GM21786 (cell line): Measurements from ENCODE around the gene CAVIN3.
"Not testable (repeated sequence)": the region's sequence is repeated elsewhere in the genome, so short reads cannot be mapped to it uniquely, and the experiment has no call there.

Source experiments
- ATAC-seq: cut with Tn5 transposase; IDR thresholded peaks from one replicate; pipeline ENCODE4 v1.9.1; 2021; ENCODE audit not compliant: unreplicated experiment

The CAVIN3 gene

GRCh38 chr11:6326985-6327384, 6.7 kb upstream of the CAVIN3 start:
- no peak for ATAC-seq

- no peak for ATAC-seq
Measured at GRCh38 chr11:6326303-6326702, 6.0 kb upstream of the CAVIN3 start.

GRCh38 chr11:6323291-6323905, 3.1 kb upstream of the CAVIN3 start:
- no peak for ATAC-seq

GRCh38 chr11:6321961-6322362, 1.7 kb upstream of the CAVIN3 start:
- ATAC-seq: no peak

GRCh38 chr11:6321356-6321755, 1.1 kb upstream of the CAVIN3 start:
- ATAC-seq: no peak

- ATAC-seq: peak; percentile 38
Measured at GRCh38 chr11:6319704-6320410, 444 bp downstream of the CAVIN3 start.

- no peak for ATAC-seq
Measured at GRCh38 chr11:6319001-6319703, 1.1 kb downstream of the CAVIN3 start.

- no peak for ATAC-seq
Measured at GRCh38 chr11:6318204-6318603, 2.1 kb downstream of the CAVIN3 start.

- peak; percentile 60 for ATAC-seq
Measured at GRCh38 chr11:6315811-6316425, 4.4 kb downstream of the CAVIN3 start.

GRCh38 chr11:6312106-6312505, 8.2 kb downstream of the CAVIN3 start:
- no peak for ATAC-seq

- no peak for ATAC-seq
Measured at GRCh38 chr11:6307876-6308275, 12.4 kb downstream of the CAVIN3 start.

GRCh38 chr11:6305297-6305696, 15.0 kb downstream of the CAVIN3 start:
- ATAC-seq: no peak

- no peak for ATAC-seq
Measured at GRCh38 chr11:6303661-6304060, 16.6 kb downstream of the CAVIN3 start.

- ATAC-seq: no peak
Measured at GRCh38 chr11:6301096-6301495, 19.2 kb downstream of the CAVIN3 start.

GRCh38 chr11:6300325-6300724, 20.0 kb downstream of the CAVIN3 start:
- ATAC-seq: no peak

- ATAC-seq: peak; percentile 82
Measured at GRCh38 chr11:6298605-6299004, 21.7 kb downstream of the CAVIN3 start.

GRCh38 chr11:6297831-6298230, 22.5 kb downstream of the CAVIN3 start:
- no peak for ATAC-seq

- no peak for ATAC-seq
Measured at GRCh38 chr11:6285019-6285418, 35.3 kb downstream of the CAVIN3 start.

- no peak for ATAC-seq
Measured at GRCh38 chr11:6284250-6284649, 36.1 kb downstream of the CAVIN3 start.

GRCh38 chr11:6283453-6284023, 36.8 kb downstream of the CAVIN3 start:
- no peak for ATAC-seq

- not testable (repeated sequence) for ATAC-seq
Measured at GRCh38 chr11:6280809-6281208, 39.5 kb downstream of the CAVIN3 start.
